GM12878 (cell line): ENCODE results near the gene SMYD5. TPM values are rescaled to one million over a fixed set of nuclear protein-coding genes. Genes with fewer than 3 reads are reported as not detected.

Source experiments
- ATAC-seq: fragments of 200-7000 bp; cut with Tn5 transposase; 3 replicates; pipeline ENCODE4 v1.9.1; 2020; ENCODE audit warnings: mild to moderate bottlenecking, moderate library complexity
- BruUV-seq: library from RNA; stranded (reverse); fragments of 400-500 nt; replicated peaks from 2 replicates; lab custom pipeline; 2021; lab: Mats Ljungman, UMichigan
- CTCF ChIA-PET: fragments of 300-600 bp; sonication (Branson Sonifier 250); formaldehyde crosslinking; extraction: SDS; loops from one replicate; lab custom pipeline; 2021; ENCODE audit warnings: inconsistent platforms; lab: Yijun Ruan, JAX
- POLR2A ChIA-PET: fragments of 350-600 bp; formaldehyde crosslinking; extraction: SDS; loops from one replicate; lab custom pipeline; 2021; ENCODE audit warnings: inconsistent platforms; lab: Charles Lee
- RAD21 ChIA-PET: fragments of 300-600 bp; sonication (Branson Sonifier 250); formaldehyde crosslinking; loops from one replicate; lab custom pipeline; 2023; ENCODE audit warnings: antibody characterized with exemption; ENCODE audit not compliant: unreplicated experiment; lab: Charles Lee
- SMC1A ChIA-PET: fragments of 300-600 bp; sonication (Branson Sonifier 250); formaldehyde crosslinking; loops from one replicate; lab custom pipeline; 2023; ENCODE audit not compliant: unreplicated experiment, uncharacterized antibody; lab: Charles Lee
- DNase-seq: peaks from one replicate; pipeline ENCODE4 v3.0.0-alpha.2; 2011; ENCODE audit warnings: low read depth, low spot score
- FAIRE-seq: peaks from 3 replicates; lab custom pipeline; 2011; peaks lifted over from hg19 to GRCh38; lab: Jason Lieb, UNC
- H2AFZ ChIP-seq: 2 replicates; pipeline ENCODE4 v1.6.0; 2011; ENCODE audit warnings: low read depth, low read length, control low read depth; ENCODE audit not compliant: control insufficient read depth
- H3K27ac ChIP-seq: 2 replicates; pipeline ENCODE4 v1.5.1; 2011; ENCODE audit warnings: control low read depth; ENCODE audit not compliant: control insufficient read depth, insufficient read depth
- H3K27me3 ChIP-seq, 2 experiments: replicated peaks in 1 of 2; 2 replicates each; pipeline versions ENCODE4 v1.6.0 to v1.6.1; 2011; ENCODE audit warnings: low read length in 1 of 2; ENCODE audit not compliant: control insufficient read depth in 2 of 2, insufficient read depth in 2 of 2
- H3K36me3 ChIP-seq, 2 experiments: 2 replicates each; pipeline ENCODE4 v1.5.1; 2011; ENCODE audit warnings: low read length in 1 of 2; ENCODE audit not compliant: control insufficient read depth in 2 of 2, insufficient read depth in 2 of 2
- H3K4me1 ChIP-seq: 2 replicates; pipeline ENCODE4 v1.6.1; 2011; ENCODE audit warnings: mild to moderate bottlenecking, low read length, moderate library complexity, mixed read lengths; ENCODE audit not compliant: control insufficient read depth, insufficient read depth
- H3K4me2 ChIP-seq: 2 replicates; pipeline ENCODE4 v1.6.0; 2011; ENCODE audit warnings: control low read depth; ENCODE audit not compliant: control insufficient read depth, insufficient read depth
- H3K4me3 ChIP-seq: fragments of 200-600 bp; sonication (generic); 2 replicates; pipeline ENCODE4 v1.5.1; 2016
- H3K79me2 ChIP-seq: 2 replicates; pipeline ENCODE4 v1.6.0; 2011; ENCODE audit warnings: low read length; ENCODE audit not compliant: control insufficient read depth, insufficient read depth
- H3K9ac ChIP-seq: 2 replicates; pipeline ENCODE4 v1.8.0; 2011; ENCODE audit warnings: low read length, control low read depth, mixed read lengths; ENCODE audit not compliant: control insufficient read depth, insufficient read depth
- H3K9me3 ChIP-seq: replicated peaks from 3 replicates; pipeline ENCODE4 v1.5.1; 2011; ENCODE audit warnings: mild to moderate bottlenecking, low read length; ENCODE audit not compliant: control insufficient read depth, insufficient read depth
- H4K20me1 ChIP-seq: 2 replicates; pipeline ENCODE4 v1.6.0; 2011; ENCODE audit not compliant: control insufficient read depth, insufficient read depth
- NBN ChIP-seq: fragments of 450-650 bp; IDR thresholded peaks from 2 replicates; pipeline ENCODE4 v1.6.1; 2016
- POLR2A ChIP-seq: IDR thresholded peaks from 2 replicates; pipeline ENCODE4 v1.6.1; 2011; ENCODE audit warnings: low read depth, mild to moderate bottlenecking, low read length
- ZZZ3 ChIP-seq: IDR thresholded peaks from 2 replicates; pipeline ENCODE4 v1.6.1; 2011; ENCODE audit warnings: low read depth; ENCODE audit not compliant: control insufficient read depth, insufficient read length
- whole genome bisulfite sequencing: methylation state at CpG from one replicate; pipeline ENCODE4 v1.1.6; 2016; ENCODE audit warnings: low lambda C conversion rate; ENCODE audit not compliant: insufficient replicate concordance, insufficient coverage; ENCODE audit errors: missing lambda C conversion rate; 5-methylcytosine and 5-hydroxymethylcytosine counted together
- in situ Hi-C: fragments of 300-500 bp; cut with MboI; formaldehyde crosslinking; loops from 9 replicates; pipeline ENCODE4 v1.14.3; 2018; ENCODE audit warnings: mixed read lengths
- intact Hi-C: fragments of 100-400 bp; cut with micrococcal nuclease; formaldehyde crosslinking; loops from one replicate; pipeline ENCODE4 v1.14.2; 2022; ENCODE audit not compliant: unreplicated experiment
- polyA plus RNA-seq, 11 experiments: library from polyadenylated mRNA; depleted of rRNA in 4 of 11; unstranded in 6 of 11; stranded (reverse) in 5 of 11; fragments of >200 nt; fragmentation: Nextera tagmentation in 4 of 11; fragmentation: Illumina TruSeq in 1 of 11; extraction: Ambion mirVana in 4 of 11; extraction: Trizol in 1 of 11; gene quantifications; 1 replicate in 1 of 11; 2 replicates in 10 of 11; pipeline versions ENCODE4 v1.2.1 to v1.2.3, GENCODE V29; 2011 to 2016; ENCODE audit warnings: inconsistent platforms in 2 of 11, missing spikeins in 2 of 11, low read depth in 1 of 11
- total RNA-seq, 4 experiments: library from RNA; depleted of rRNA in 3 of 4; stranded (reverse); fragments of >200 nt in 3 of 4; fragmentation: Illumina TruSeq in 1 of 4; extraction: Trizol in 1 of 4; gene quantifications; 2 replicates each; pipeline versions ENCODE4 v1.2.1 to v1.2.3, GENCODE V29; 2013 to 2021

Gene SMYD5
- total and polyA plus RNA-seq, 10 of the 15 experiments (the other 5 are each of a cell fraction or from before 2014, with no cell fraction given), result 6.1 to 35.3 (median 26.4) TPM

DNA sequence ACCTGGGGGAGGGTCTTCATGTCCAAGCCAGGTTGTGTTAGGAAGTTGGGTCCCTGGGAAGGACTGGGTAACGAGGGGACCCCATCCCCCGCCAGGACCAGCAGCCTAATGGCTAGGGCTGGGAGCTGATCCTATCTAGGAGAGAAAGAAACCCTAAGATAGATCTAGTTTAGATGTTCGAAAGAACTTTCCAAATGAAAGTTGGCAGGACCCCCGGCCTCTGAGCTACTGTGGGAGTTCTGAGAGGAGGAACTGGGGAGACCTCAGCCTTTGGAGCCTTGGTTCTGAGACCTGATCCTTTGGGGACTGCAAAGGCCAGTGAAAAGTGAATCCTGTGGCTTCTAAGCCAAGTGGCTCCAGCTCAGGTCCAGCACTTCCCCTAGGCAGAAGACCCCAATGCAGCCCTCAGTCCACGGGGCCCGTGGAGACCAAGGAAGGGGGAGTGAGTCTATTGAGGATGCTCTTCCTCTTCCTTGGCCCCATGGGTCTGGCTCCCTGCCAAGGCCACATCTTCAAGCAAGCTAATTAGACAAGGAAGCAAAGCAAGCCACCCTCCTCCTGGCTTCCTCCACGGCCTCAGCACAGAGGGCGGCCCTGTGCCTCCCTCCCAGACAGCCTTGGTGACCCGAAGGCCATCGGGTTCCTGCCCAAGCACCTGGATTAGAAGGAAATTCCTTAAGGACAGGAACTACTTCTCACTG, 43.5 kb downstream of the SMYD5 start:
- 62% methylated on average over 10 of the region's 10 CpGs for WGBS
- POLR2A ChIA-PET, result interaction anchor here (0.6 kb wide), 1 partner anchor 17 kb away, joined by 5 read pairs; no protein-coding TSS in a partner anchor
- BruUV-seq, result no TSS peak
- Histone ChIP-seq H3K36me3 (peaks cover 18 to 25% of the 10 kb centered on the region in 2 experiments; a peak in 3 of 4 replicates), H2AFZ (no peak overlapping the region), H3K4me2 (no peak overlapping the region), H3K4me1 (no peaks in the 10 kb centered on the region), H3K9ac (no peak overlapping the region), H3K4me3 (no peak overlapping the region), H3K9me3 (no peaks in the 10 kb centered on the region), H3K79me2 (no peaks in the 10 kb centered on the region), H3K27ac (no peak overlapping the region), H4K20me1 (no peaks in the 10 kb centered on the region), H3K27me3 (no peaks in the 10 kb centered on the region)
- FAIRE-seq (no peak), ATAC-seq (no peak), DNase-seq (no peak)
- SMC1A ChIA-PET, result interaction anchor here (1.2 kb wide), 1 partner anchor 32 kb away, joined by 3 read pairs; no protein-coding TSS in a partner anchor
- CTCF ChIA-PET, result interaction anchor here (0.9 to 1.8 kb wide), 3 partner anchors 18 to 33 kb away, joined by 3 to 4 read pairs (median 3); no protein-coding TSS in a partner anchor
- RAD21 ChIA-PET, result no interaction called here
- TF ChIP-seq POLR2A (peak; percentile 7; the same call in 1 of the 2 replicates), NBN (no peak)
- intact Hi-C loops (loop anchor here (2.0 kb wide), 1 partner anchor 33 kb away; no protein-coding TSS in a partner anchor), in situ Hi-C loops (no loop called here)

DNA sequence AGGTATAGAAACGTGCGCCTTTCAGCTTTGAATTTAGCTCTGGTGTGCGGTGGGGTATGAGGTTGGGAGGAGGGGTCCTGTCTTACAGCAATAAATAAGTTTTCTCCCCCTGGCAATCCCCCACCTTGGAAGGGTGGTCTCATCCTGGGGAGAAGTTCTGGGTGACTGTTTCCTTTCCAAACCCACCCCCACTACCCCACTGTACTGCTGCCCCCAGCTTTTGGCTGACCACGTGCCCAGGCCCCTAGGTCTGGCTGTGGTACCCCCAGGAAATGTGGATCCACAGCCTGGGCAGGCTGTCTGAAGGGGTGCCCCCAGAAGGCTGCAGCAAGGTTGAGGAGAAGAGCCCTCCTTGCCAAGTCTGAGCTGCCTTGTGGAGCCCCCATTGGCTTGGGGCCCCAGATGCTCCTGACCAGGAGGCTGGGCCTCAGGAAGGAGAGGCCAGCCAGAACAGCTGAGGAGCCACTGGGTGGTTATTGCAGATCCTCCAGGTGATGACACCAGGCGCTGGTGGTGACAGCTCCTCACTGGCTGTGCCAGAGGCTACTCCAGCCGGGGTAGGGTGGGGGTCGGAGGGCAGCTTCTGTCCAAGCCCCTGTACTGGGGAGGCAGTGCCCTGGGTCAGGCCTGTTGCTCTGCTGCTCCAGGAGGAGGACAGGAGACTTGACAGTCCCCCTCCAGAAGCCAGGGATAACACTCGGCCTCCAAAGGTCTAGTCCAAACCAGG, 44.3 kb downstream of the SMYD5 start:
- ChIA-PET POLR2A (interaction anchor here (0.6 kb wide), 1 partner anchor 18 kb away, joined by 5 read pairs; no protein-coding TSS in a partner anchor), SMC1A (no interaction called here), CTCF (interaction anchor here (1.0 to 1.8 kb wide), 2 partner anchors 19 to 32 kb away, joined by 3 to 4 read pairs; no protein-coding TSS in a partner anchor), RAD21 (no interaction called here)
- H3K4me1 ChIP-seq, result no peaks in the 10 kb centered on the region
- no peaks in the 10 kb centered on the region for H3K79me2 ChIP-seq
- H3K4me2 ChIP-seq, result no peak overlapping the region
- FAIRE-seq (no peak), DNase-seq (no peak), ATAC-seq (no peak)
- H2AFZ ChIP-seq, result no peak overlapping the region
- H3K4me3 ChIP-seq, result no peak overlapping the region
- intact Hi-C loops (no loop called here), in situ Hi-C loops (no loop called here)
- H3K9me3 ChIP-seq, result no peaks in the 10 kb centered on the region
- WGBS, result 91% methylated on average over 8 of the region's 8 CpGs
- no peak for TF ChIP-seq ZZZ3
- H3K36me3 ChIP-seq, result peaks cover 13 to 21% of the 10 kb centered on the region in 2 experiments; a peak in 3 of 4 replicates
- H4K20me1 ChIP-seq, result no peaks in the 10 kb centered on the region
- H3K27me3 ChIP-seq, result no peaks in the 10 kb centered on the region
- no TSS peak for BruUV-seq
- no peak overlapping the region for H3K27ac ChIP-seq
- H3K9ac ChIP-seq, result no peak overlapping the region
